Stimulated activated memory B cell treated with anti-CD40 and anti-IgM and Interleukin-4, amounts not matched to agents 10 μg/mL and 1 μg/mL and 100 μg/mL, for 72 hours (primary cell): ENCODE measurements around the gene TMEM156.
A peak's percentile ranks its signal among the peaks of the same experiment; 100 is the strongest.

Source experiments
- ATAC-seq: fragments of 150-1000 bp; cut with Tn5 transposase; 2 replicates; pipeline ENCODE4 v1.10.0; 2021
- H3K27ac Mint-ChIP-seq: one replicate; pipeline ENCODE4 v1.8.0; 2022; ENCODE audit warnings: mild to moderate bottlenecking, mixed read lengths
- H3K27me3 Mint-ChIP-seq: one replicate; pipeline ENCODE4 v1.8.0; 2022; ENCODE audit warnings: mixed read lengths
- H3K36me3 Mint-ChIP-seq: one replicate; pipeline ENCODE4 v1.8.0; 2022; ENCODE audit warnings: mixed read lengths
- H3K4me1 Mint-ChIP-seq: one replicate; pipeline ENCODE4 v1.8.0; 2022; ENCODE audit warnings: mixed read lengths
- H3K4me3 Mint-ChIP-seq: one replicate; pipeline ENCODE4 v1.8.0; 2022; ENCODE audit warnings: mild to moderate bottlenecking, moderate library complexity, mixed read lengths
- H3K9me3 Mint-ChIP-seq: one replicate; pipeline ENCODE4 v1.8.0; 2022; ENCODE audit warnings: mixed read lengths

TMEM156 gene, protein sequence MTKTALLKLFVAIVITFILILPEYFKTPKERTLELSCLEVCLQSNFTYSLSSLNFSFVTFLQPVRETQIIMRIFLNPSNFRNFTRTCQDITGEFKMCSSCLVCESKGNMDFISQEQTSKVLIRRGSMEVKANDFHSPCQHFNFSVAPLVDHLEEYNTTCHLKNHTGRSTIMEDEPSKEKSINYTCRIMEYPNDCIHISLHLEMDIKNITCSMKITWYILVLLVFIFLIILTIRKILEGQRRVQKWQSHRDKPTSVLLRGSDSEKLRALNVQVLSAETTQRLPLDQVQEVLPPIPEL

DNA sequence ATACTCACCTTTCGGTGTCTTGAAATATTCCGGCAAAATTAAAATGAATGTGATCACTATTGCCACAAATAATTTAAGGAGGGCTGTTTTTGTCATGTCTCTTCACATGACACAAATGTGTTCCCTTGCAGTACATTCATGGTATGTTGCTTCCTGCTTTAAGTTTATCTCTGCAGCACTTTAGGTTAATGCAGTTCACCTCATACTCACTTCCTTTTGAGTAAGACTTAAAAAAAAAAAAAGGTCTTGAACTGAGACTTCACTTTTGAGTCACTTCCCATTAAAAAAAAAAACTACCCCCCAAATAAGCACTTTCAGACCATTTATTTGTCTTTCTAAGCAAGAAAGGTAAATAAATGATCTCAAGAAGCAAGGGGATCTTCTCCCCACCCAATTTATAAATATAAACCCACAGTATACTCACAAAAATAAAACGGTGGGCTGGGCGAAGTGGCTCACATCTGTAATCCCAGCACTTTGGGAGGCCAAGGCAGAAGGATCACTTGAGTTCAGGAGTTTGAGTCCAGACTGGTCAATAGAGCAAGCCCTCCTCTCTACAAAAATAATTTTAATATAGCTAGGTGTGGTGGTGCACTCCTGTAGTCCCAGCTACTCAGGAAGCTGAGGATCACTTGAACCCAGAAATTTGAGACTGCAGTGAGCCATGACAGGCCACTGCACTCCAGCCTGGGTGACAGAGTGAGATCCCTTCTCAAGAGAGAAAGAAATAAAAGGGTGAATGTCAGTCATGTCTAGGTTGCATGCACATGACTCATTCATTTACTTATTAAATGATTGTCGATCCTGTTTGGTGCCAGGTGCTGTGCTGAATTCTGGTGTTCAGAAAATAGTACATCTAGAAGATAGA is at the start of gene TMEM156:
TMEM156 (minus strand) TSS at position 192 of the 868 bp plus-strand sequence; CDS start at position 96, 96 bp downstream.
- peak within 1 kb of the TSS; percentile 83 for H3K27ac Mint-ChIP-seq
- H3K4me3 Mint-ChIP-seq, result peak within 1 kb of the TSS; percentile 89
- H3K27me3 Mint-ChIP-seq, result no peaks in the 10 kb centered on the region
- H3K36me3 Mint-ChIP-seq, result no peaks in the 10 kb centered on the region
- ATAC-seq, result peak; percentile 83
- H3K9me3 Mint-ChIP-seq, result no peaks in the 10 kb centered on the region
- H3K4me1 Mint-ChIP-seq, result peaks cover 43% of the 10 kb centered on the region

DNA sequence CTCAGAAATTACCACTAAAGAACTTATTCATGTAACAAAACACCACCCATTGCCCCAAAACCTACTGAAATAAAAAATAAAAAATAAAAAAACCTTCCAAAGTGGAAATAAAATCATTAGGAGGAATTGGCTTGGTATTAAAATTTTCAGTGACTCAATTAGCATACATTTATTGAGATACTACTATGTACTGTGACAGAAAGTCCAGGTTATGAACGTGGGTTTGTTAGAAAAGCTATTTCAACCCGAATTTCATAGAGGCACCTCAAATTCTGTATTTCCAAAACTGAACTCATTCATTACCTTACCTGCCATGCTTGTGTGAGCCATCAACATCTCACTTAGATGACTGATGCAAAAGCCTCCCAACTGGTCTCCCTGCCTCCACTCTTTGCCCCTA is 46.6 kb upstream of the TMEM156 start:
- ATAC-seq, result no peak
- Mint-ChIP-seq H3K9me3 (no peaks in the 10 kb centered on the region), H3K27ac (no peak overlapping the region), H3K36me3 (peaks cover 41% of the 10 kb centered on the region), H3K4me1 (peaks cover 5% of the 10 kb centered on the region), H3K27me3 (no peaks in the 10 kb centered on the region), H3K4me3 (no peak overlapping the region)

DNA sequence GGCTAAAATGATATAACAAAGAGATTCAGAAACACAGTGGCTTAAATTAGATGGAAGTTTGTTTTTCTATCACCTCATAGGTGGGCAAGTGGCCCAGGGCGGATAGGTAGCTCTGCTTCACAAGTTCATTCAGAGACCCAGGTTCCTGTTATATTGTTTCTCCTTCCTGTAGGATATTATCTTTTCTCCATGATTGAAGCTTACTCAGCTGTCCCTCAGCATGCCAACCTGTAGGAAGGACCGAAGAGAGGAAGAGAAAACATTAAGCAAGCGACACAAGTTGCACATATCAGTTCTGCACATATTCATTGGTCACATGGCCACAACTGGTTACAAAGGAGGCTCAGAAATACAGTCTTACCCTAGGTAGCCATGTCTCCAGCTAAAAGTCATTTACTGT is 36.7 kb upstream of the TMEM156 start:
- Mint-ChIP-seq H3K4me3 (no peak overlapping the region), H3K27me3 (no peaks in the 10 kb centered on the region), H3K4me1 (peaks cover 33% of the 10 kb centered on the region), H3K27ac (no peak overlapping the region), H3K9me3 (no peaks in the 10 kb centered on the region), H3K36me3 (peaks cover 11% of the 10 kb centered on the region)
- no peak for ATAC-seq

DNA sequence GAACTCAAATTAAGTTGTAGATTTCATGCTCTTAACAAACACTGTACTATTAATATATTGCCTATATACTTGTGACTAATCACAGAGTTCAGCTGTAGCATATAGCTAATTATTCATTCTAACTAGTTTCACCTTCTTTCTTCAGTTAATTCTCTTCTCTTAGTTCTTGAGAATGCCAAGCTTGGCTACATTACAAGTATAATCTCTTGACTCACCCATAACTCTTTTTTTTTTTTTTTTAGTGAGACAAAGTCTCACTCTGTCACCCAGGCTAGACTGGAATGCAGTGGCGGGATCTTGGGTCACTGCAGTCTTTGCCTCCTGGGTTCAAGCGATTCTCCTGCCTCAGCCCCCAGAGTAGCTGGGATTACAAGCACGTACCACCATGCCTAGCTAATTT is 35.2 kb upstream of the TMEM156 start:
- H3K27me3 Mint-ChIP-seq, result no peaks in the 10 kb centered on the region
- H3K9me3 Mint-ChIP-seq, result no peaks in the 10 kb centered on the region
- H3K36me3 Mint-ChIP-seq, result peaks cover 15% of the 10 kb centered on the region
- H3K4me3 Mint-ChIP-seq, result no peak overlapping the region
- no peak for ATAC-seq
- peak overlapping the region; percentile 57 for H3K27ac Mint-ChIP-seq
- peaks cover 44% of the 10 kb centered on the region for H3K4me1 Mint-ChIP-seq

DNA sequence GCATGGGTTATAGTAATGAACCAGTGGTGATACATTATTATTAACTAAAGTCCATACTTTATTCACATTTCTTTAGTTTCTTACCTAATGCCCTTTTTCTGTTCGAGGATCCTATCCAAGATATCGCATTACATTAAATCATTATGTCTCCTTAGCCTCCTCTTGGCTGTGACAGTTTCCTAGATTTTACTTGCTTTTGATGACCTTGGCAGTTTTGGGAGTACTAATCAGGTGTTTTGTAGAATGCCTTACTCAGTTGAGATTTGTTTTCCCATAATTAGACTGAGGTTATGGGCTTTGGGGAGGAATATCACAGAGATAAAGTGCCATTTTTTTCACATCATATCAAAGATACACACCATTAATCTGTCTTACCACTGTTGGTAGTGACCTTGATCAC is 34.8 kb upstream of the TMEM156 start:
- Mint-ChIP-seq H3K27me3 (no peaks in the 10 kb centered on the region), H3K4me1 (peaks cover 44% of the 10 kb centered on the region), H3K4me3 (no peak overlapping the region), H3K9me3 (no peaks in the 10 kb centered on the region), H3K27ac (no peak overlapping the region), H3K36me3 (peaks cover 17% of the 10 kb centered on the region)
- no peak for ATAC-seq

DNA sequence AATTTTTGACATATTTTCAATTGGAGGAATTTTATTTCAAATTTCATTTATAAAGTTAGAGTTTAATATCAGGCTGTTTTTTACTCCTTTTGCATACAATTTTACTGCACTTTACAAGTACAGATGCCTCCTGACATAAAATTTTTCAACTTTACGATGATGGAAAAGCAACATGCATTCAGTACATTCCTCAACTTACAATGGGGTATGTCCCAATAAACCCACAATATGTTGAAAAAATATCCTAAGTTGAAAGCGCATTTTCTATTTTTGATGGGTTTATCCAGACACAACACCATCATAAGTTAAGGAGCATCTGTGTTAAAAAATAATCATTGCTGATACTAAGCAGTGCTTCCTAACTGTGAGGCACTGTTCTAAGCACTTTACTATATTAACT is 34.2 kb upstream of the TMEM156 start:
- Mint-ChIP-seq H3K9me3 (no peaks in the 10 kb centered on the region), H3K36me3 (peaks cover 17% of the 10 kb centered on the region), H3K27me3 (no peaks in the 10 kb centered on the region), H3K27ac (no peak overlapping the region), H3K4me3 (no peak overlapping the region), H3K4me1 (peaks cover 48% of the 10 kb centered on the region)
- no peak for ATAC-seq

DNA sequence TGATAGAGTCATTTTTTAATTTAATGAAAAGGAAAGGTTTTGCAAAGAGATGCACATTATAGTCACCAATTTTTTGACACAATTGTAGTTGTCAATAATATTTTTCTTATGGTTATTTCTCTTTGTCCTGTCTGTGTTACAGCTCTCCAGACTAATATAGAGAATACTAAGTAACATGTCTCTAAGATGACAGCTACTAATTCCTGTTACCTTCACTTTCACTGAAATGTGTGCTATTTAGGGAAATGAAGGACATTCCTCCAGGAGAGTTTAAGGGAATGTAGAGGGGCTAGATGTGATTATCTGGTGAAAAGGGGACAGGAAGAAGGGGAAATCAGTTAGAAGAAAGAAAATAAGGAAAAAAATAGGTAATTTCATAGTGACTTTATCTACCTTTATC is 31.2 kb upstream of the TMEM156 start:
- Mint-ChIP-seq H3K36me3 (peaks cover 11% of the 10 kb centered on the region), H3K4me1 (peaks cover 50% of the 10 kb centered on the region), H3K27me3 (no peaks in the 10 kb centered on the region), H3K27ac (no peak overlapping the region), H3K4me3 (no peak overlapping the region), H3K9me3 (no peaks in the 10 kb centered on the region)
- ATAC-seq, result no peak

DNA sequence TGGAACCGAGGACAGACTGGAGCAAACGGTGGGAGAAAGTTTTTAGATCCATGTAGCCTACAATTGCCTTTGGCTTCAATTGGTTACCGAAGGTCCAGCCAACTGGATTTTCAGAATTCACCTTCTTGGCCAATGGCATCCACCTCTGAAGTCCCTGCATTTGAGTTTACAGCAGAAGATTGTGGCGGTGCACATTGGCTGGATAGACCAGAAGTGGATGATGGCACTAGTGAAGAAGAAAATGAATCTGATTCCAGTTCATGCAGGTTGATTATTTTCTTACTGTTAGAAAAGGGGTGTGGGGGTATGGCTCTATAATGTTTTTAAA is 30.5 kb upstream of the TMEM156 start:
- Mint-ChIP-seq H3K4me3 (no peak overlapping the region), H3K9me3 (no peaks in the 10 kb centered on the region), H3K27ac (no peak overlapping the region), H3K27me3 (no peaks in the 10 kb centered on the region), H3K36me3 (peaks cover 7% of the 10 kb centered on the region), H3K4me1 (peaks cover 43% of the 10 kb centered on the region)
- no peak for ATAC-seq

DNA sequence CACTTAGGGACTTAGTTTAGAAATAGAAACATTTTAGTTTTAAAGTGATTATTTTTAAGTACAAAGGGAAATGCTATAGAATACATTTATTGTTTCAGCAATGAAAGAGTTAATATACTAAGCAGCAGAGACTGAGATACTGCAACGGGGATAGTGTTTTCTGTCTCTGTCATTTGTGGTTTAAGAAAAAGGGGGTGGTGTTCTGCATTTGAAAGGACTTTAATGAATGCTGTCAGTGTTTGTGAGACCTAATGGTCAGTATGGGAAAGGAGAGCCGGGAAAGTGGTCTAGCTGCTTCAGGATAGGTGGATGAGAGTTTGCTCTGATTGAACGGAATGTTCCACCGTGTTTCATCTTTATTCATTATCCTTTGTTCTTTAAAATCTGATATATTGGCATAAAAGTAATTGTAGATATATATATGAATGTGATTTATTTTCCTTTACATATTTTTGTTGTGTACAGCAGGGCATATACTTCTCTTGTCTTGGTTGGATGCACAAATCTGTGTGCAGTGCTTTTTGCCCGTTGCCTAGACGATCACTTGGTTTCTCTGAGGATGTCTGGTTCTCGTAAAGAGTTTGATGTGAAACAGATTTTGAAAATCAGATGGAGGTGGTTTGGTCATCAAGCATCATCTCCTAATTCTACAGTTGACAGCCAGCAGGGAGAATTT is 30.0 kb upstream of the TMEM156 start, which contains the start of gene KLHL5:
KLHL5 (plus strand) TSS at position 139 of the 676 bp plus-strand sequence; CDS start at position 560, 421 bp downstream.
- H3K4me3 Mint-ChIP-seq, result no peak within 1 kb of the TSS
- no peaks in the 10 kb centered on the region for H3K27me3 Mint-ChIP-seq
- no peaks in the 10 kb centered on the region for H3K9me3 Mint-ChIP-seq
- no peak within 1 kb of the TSS for H3K27ac Mint-ChIP-seq
- ATAC-seq, result no peak
- peaks cover 38% of the 10 kb centered on the region for H3K4me1 Mint-ChIP-seq
- H3K36me3 Mint-ChIP-seq, result peaks cover 6% of the 10 kb centered on the region

DNA sequence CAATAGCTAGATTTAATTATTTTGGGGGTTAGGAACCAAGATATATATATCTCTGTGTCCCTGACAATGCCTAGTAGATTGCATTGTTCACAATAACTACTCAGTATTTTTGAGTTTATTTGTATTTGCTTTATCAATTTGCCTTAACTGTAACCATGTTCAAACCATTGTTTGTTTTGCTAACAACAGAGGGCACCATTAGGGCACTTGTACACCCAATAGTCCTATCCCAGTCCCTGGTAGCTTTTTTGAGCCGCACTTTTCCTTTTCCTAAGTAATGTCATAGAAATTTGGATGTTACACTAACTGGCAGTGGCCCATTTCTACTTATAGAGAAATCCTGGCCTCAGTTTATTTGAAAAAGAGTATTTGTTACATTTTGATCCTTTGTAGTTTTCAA is 29.2 kb upstream of the TMEM156 start:
- no peak overlapping the region for H3K27ac Mint-ChIP-seq
- H3K9me3 Mint-ChIP-seq, result no peaks in the 10 kb centered on the region
- H3K36me3 Mint-ChIP-seq, result peaks cover 12% of the 10 kb centered on the region
- no peak for ATAC-seq
- H3K27me3 Mint-ChIP-seq, result no peaks in the 10 kb centered on the region
- H3K4me1 Mint-ChIP-seq, result peaks cover 42% of the 10 kb centered on the region
- no peak overlapping the region for H3K4me3 Mint-ChIP-seq

DNA sequence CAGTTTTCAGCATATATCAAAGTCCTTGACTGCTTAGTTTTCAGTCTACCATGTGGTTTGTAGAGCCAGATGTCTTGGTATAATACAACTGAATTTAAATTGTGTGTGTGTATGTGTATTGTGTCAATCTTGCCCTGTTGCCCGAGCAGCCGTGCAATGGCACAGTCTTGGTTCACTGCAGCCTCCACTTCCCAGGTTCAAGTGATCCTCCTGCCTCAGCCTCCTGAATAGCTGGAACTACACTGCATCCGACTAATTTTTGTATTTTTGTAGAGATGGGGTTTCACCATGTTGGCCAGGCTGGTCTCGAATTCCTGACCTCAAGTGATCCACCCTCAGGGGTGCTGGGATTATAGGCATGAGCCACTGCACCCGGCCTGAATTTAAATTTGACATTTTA is 23.8 kb upstream of the TMEM156 start:
- Mint-ChIP-seq H3K4me1 (peaks cover 50% of the 10 kb centered on the region), H3K27ac (no peak overlapping the region), H3K27me3 (no peaks in the 10 kb centered on the region), H3K36me3 (peaks cover 6% of the 10 kb centered on the region), H3K9me3 (no peaks in the 10 kb centered on the region), H3K4me3 (no peak overlapping the region)
- ATAC-seq, result no peak

DNA sequence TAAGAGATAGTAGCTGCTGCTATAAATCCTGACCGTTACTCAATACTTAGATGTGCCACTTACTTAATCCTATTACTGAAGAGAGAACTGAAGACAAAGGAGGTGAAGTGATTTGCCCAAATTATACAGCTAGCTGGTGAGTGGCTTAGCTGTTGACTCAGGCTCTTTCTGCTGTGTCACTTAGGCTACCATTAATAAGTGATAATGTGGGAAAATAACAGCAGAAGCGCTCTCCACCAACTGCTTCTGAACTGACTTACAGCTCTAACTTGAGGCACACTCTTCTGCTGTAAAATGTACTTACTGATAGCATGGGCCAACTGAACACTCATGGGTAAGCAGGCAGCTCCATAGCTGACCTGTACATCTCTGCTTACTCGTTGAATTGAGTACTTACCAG is 22.3 kb upstream of the TMEM156 start:
- Mint-ChIP-seq H3K4me3 (no peak overlapping the region), H3K9me3 (no peaks in the 10 kb centered on the region), H3K27ac (no peak overlapping the region), H3K36me3 (peaks cover 6% of the 10 kb centered on the region), H3K27me3 (no peaks in the 10 kb centered on the region), H3K4me1 (peaks cover 48% of the 10 kb centered on the region)
- ATAC-seq, result no peak

DNA sequence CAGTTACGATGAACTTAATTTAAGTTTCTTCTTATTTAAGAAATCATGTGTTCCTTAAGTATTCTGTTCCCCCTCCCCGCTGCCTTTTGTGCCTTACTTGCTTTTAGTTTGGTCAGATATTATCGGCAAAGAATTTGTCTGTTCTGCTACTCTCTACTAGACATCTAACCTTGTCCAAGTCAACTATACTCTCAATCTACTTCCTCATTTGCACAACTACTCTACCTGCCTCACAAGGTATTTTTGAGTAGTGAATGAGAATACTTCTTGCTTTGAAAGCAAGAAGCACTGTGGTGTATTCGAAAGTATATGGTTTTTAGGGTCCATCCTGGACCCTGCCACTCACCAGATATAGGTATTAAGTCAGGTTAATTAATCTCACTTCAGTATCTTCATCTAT is 21.8 kb upstream of the TMEM156 start:
- peaks cover 6% of the 10 kb centered on the region for H3K36me3 Mint-ChIP-seq
- H3K27ac Mint-ChIP-seq, result no peak overlapping the region
- no peaks in the 10 kb centered on the region for H3K9me3 Mint-ChIP-seq
- peak; percentile 43 for ATAC-seq
- no peak overlapping the region for H3K4me3 Mint-ChIP-seq
- H3K27me3 Mint-ChIP-seq, result no peaks in the 10 kb centered on the region
- peaks cover 48% of the 10 kb centered on the region for H3K4me1 Mint-ChIP-seq

DNA sequence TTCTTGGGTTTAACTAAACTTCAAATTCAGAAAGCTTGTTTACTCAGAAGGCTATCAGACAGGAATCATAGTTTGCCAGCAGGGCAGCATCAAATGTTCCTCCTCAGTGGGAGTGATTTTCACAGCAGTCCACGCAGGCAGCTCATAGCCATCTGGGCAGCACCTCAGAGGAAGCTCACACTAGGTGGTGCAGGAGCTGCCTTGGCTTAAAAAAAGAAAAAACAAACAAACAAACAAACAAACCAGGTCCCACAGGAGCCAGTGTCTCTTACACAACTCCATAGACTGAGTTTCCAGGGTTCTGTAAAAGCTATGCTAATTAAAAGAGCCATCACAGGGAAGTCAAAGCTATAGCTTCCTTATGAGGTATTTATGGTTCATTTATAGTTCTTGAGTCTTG is 19.3 kb upstream of the TMEM156 start:
- Mint-ChIP-seq H3K27me3 (no peaks in the 10 kb centered on the region), H3K27ac (peak overlapping the region; percentile 41), H3K36me3 (peaks cover under 1% of the 10 kb centered on the region), H3K4me3 (no peak overlapping the region), H3K4me1 (peaks cover 66% of the 10 kb centered on the region), H3K9me3 (no peaks in the 10 kb centered on the region)
- no peak for ATAC-seq

DNA sequence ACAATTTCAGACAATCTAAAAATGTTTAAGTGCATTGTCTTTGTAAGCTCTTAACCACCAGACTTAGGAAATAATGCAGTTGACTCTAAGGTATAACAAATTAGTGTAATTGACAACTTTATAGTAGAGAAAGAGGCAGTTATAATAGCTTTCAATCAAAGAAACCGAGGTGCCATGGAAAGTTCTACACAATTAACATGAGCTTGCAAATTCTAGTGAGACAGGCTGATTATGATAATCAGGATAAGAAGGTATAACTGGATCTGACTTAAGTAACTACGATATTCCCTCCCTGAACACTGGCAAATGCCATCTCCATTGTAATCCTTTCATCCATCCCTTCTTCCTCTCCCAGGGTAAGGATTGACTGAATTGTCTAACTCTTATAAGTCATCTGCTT is 18.4 kb upstream of the TMEM156 start:
- Mint-ChIP-seq H3K9me3 (no peaks in the 10 kb centered on the region), H3K27ac (peak overlapping the region; percentile 41), H3K4me1 (peaks cover 72% of the 10 kb centered on the region), H3K27me3 (no peaks in the 10 kb centered on the region), H3K36me3 (no peaks in the 10 kb centered on the region), H3K4me3 (no peak overlapping the region)
- no peak for ATAC-seq
